HG03575 (cell line): ENCODE measurements around the gene MDM4.
A peak's percentile ranks its signal among the peaks of the same experiment; 100 is the strongest.
"Not testable (repeated sequence)": the region's sequence is repeated elsewhere in the genome, so short reads cannot be mapped to it uniquely, and the experiment has no call there.

Experiments used
- ATAC-seq: cut with Tn5 transposase; IDR thresholded peaks from one replicate; pipeline ENCODE4 v1.9.1; 2021; ENCODE audit not compliant: unreplicated experiment, insufficient number of reproducible peaks, low FRiP score; ENCODE audit errors: extremely low read depth

Gene MDM4

DNA sequence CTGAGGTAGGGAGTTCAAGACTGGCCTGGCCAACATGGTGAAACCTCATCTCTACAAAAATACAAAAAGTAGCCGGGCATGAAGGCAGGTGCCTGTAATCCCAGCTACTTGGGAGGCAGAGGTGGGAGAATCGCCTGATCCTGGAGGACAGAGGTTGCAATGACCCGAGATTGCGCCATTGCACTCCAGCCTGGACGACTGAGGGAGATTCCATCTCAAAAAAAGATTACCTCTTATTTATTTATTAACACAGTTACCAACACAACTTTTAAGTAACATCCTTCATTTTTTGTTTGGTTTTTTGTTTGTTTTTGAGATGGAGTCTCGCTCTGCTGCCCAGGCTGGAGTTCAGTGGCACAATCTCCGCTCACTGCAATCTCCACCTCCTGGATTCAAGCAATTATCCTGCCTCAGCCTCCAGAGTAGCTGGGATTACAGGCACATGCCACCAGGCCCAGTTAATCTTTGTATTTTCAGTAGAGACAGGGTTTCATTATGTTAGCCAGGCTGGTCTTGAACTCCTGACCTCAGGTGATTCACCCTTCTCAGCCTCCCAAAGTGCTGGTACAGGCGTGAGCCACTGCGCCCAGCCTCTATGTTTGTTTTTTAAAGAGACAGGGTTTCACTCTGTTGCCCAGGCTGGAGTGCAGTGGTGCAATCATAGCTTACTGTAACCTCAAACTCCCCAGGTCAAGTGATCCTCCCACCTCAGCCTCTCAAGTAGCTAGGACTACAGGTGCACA is 29.5 kb upstream of the MDM4 start:
- ATAC-seq: not testable (repeated sequence)

DNA sequence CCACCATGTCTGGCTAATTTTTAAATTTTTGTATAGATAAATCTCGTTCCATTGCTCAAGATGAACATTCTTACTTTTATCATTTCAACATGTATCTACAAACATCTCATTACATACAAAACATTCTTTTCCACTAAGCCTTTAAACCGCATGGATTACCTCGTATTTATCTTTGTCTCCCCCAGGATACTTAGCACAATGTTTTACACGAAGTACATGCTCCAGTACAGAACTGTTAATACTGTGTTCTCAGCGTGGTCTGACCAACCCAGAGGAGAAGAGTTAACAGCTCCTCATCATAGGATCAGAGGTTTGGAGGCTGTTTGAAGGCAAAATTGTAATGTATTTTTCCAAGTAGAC is 29.0 kb upstream of the MDM4 start:
- no peak for ATAC-seq

DNA sequence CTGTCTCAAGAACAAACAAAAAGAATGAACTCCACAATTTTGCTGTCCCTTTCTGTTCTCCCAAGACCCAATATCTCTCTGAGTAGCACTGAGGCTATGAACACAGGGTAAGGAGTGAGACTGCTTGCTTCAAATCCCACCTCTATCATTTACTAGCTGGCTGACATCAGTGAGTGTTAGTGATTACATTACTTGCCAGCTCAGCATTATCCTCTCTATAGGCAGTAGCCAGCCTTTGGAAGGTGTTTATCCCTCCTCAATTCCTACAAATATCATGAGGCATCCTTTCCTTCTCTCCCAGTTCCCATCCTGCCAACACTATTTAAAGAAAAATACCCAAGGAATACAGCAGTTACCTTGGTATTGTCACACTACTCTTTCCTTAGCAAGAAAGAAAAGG is 24.6 kb upstream of the MDM4 start:
- no peak for ATAC-seq

DNA sequence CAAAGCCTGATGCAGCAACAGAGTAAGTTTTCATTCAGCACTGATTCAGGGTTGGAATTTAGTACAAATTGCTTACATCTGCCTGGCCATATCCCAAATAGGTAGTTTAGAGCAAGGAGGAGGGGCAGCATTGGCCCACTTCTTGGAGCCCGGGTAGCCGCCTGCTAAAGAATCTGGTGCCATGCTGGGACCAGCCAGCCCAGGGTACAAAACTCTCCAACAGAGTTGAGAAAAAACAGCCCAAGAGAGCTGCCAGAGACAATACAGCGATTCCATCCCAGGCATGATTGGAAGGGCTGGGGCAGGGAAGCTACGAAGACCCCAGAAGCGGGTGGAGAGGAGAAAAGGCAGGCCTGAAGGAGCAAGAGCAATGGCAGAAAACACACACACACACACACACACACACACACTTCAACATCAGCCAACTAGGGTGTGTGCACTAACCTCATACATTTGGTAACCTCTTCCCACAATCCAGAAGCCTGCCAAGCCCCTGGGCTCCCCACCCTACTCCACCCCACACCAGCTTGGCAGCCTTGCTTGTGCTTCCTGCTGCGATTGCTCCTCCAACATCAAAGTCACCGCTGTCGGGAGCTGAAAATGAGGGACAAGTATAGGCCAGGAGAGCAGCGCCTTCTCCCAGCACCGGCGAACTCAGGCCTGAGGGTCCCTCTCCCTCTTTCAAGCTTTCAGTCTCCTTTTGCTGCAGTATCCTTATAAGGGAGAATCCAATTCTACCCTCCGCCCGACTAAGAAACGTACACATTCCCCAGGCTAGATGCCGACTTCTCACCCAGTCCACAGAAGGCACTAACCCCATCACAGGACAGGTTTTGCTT is 22.8 kb upstream of the MDM4 start:
- ATAC-seq: no peak

DNA sequence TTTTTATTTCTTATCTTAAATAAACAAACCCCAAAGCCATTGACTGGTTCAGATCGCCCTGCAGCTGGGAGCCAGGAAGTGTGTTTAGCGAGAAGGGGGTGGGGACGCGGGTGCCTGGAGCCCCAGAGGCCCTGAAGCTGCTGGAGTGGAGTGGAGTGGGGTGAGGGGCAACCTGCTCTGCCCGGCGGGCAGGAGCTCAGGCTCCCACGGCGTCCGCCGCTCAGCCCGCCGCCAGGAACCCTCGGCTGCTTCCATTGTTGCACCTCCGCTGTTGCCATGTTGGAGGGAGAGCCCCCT is 22.3 kb upstream of the MDM4 start:
- no peak for ATAC-seq

DNA sequence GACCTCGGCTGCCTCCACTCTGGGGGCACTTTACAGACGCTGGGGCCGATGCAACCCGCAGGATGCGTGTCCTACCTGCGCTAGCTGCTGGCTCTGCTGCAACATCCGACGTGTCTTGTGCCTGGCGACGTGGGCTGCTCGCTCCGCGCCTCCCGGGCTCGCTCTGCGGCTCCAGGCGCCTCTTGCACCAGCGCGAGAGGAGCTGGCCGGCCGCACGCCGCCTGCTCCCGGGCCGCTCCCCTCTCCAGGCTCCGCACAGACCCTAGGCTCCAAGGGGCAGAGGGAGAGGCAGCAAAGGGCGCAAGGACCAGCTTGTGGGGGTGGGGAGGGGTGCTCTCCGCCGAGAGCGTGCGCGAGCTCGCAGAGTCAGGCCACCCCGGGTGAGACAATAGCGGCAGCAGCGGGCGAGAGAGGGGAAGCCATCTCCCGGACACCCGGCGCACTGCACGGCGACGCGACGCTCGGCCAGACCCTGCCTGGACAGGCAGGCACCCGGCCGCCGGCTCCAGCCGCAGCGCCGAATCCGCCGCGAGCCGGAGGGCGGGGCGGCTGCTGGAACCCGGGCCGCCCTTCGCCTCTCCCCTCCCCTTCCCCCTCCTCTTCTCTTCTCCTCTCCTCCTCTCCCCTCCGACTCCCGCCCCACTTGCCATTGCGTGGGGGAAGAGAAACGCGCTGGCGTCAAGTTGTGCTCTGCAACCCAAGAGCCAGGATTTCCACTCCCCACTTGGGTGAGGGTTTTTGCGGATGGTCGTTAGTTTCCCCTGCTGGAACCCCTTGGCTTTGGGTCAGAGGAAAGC is 21.7 kb upstream of the MDM4 start, which contains the start of gene PIK3C2B:
PIK3C2B (minus strand) TSS at position 525 of the 797 bp plus-strand sequence. CDS start 25,003 bp downstream, outside the sequence.
- peak; percentile 41 for ATAC-seq

DNA sequence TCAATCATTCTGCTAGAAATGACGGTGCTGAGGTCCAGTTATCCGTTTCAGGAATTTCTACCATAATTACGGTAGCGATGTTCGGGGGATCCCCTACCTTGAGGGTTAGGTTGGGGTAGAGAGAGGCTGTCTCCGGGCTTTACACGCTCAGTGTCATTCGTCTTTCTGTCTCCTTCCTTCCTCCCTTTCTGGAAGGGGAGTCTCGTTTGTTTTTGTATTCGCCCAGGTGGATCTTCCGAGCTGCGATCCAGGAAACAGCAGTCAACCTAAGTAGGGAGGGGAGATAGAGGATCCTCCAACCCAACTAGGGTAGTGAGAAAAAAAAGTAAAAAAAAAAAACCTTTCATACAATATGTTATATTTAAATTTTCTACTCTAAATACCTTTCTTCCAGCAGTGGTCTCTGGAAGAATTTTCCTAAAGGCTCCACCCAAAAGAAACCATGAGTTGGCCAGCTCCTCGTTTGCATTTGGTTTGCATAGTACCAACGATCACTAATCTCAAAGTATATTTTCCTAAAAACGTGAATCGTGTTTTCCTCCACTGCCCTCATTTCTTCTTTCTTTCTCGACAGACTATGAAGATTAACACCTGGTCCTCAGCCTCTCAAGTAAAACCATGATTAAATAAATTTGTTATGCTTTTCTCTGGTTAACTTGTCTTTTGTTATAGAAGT is 21.0 kb upstream of the MDM4 start:
- peak; percentile 25 for ATAC-seq

DNA sequence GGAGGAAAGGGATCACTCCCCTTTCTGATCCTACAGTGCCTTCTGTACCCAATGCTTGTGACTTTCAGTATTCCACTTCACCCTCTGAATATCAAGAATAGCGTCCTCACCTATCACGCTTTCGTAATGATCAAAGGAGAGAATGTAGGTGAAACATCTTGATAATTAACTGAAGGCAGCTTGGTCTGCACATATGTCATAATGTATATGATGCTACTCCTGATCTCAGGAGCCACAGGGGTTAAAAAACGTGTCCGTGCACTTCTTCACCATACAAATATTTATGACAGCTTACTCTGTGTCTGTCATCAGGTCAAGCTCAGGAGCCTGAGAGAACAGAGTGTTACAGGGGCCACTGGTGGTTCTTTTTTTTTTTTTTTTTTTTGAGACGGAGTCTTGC is 20.4 kb upstream of the MDM4 start:
- no peak for ATAC-seq

DNA sequence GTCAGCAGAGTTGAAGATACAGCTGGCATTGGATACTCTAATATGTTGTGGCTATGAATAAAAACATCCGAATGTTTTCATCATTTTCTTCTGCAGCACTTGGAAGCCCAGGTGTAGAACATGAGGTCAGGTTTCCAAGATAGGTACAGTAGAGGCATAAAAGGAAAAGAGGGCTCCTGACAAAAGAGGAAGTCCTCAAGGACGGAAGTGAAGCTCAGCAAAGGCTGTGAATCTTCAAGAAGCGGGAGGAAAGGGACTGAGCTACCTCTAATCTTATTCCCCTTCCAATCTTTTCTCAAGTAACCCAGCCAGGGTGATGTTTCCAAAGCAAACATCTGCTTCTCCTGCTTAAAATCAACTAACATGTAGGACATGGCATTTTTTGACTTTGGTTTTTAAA is 17.2 kb upstream of the MDM4 start:
- ATAC-seq: no peak

DNA sequence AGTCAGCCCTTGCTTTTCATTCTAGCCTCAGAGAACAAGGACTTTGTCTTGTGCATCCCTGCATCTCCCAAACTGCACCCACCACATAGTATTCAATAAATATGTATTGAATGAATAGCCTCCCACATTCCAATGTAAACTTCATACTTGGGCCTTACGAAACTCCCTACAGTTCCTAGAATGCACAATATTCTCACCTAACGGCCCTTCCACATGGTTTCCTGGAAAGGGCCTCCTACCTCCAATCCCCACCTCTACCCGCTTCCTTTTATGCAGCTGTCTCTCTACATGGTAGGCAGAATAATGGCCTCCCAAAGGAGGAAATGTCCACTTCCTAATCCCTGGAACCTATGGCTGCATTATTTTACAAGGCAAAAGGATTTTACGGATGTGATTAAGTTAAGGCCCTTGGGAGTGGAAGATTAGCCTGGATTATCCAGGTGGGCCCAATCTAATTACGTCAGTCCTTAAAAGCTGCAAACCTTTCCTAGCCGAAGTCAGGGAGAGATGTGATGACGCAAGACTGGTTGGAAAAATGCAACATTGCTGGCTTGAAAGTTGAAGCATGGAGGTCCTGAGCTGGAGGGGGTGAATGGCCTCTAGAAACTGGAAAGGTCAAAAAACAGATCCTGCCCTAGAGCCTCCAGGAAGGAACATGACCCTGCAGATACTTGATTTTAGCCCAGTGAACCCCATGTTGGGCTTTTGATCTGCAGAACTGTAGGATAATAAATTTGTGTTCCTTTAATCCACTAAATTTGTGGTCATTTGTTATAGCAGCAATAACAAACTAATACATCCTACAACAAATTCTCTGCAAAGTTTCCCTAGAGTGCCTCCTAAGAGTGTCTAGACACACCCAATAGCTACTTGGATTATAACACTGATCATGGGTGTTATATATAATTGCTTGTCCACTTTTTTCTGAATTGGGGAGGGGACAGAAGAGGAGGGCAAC is 16.4 kb upstream of the MDM4 start:
- ATAC-seq: no peak

DNA sequence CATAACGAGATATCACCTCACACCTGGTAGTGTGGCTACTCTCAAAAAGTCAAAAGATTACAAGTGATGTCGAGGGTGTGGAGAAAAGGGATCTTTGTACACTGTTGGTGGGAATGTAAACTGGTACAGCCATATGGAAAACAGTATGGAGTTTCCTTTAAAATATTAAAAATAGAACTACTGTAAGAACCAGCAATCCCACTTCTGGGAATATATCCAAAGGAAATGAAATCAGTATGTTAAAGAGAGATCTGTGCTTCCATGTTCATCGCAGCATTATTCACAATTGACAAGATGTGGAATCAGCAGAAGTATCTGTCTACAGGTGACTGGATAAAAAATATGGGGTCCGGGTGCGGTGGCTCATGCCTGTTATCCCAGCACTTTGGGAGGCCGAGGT is 14.0 kb upstream of the MDM4 start:
- no peak for ATAC-seq

DNA sequence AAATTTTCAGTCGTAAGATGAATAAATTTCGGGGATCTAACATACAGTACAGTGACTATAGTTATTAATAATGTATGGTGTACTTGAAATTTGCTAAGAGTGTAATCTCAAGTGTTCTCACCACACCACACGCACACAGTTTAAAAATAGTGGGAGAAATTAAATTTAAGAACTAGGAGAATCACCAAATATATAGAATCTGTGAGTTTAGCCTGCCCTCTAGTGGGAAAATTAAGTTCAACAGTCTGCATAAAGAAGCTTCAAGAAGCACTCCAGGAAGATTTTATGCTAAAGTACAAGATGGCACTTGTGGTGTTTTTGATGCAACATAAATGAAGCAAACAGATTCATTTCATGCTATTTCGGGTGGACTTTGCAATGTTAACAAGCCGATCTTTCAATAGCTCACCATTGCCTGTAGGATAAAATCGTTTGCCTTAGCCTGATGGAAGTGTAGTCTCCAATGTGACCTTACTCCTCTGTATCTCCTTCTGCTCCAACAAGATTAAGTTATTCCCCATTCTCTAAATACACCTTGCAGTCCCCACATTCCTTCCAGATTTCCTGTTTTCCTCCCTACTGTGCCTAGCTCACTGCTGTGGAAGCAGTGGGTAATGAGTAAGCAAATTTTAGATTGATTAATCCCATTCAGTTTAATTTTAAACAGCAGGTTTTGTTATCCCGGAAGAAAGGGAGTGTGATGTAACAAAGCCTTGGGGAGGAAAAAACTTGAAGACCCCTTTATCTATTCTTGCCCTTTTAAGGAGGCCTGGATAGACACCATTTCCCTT is 12.9 kb upstream of the MDM4 start:
- ATAC-seq: no peak

DNA sequence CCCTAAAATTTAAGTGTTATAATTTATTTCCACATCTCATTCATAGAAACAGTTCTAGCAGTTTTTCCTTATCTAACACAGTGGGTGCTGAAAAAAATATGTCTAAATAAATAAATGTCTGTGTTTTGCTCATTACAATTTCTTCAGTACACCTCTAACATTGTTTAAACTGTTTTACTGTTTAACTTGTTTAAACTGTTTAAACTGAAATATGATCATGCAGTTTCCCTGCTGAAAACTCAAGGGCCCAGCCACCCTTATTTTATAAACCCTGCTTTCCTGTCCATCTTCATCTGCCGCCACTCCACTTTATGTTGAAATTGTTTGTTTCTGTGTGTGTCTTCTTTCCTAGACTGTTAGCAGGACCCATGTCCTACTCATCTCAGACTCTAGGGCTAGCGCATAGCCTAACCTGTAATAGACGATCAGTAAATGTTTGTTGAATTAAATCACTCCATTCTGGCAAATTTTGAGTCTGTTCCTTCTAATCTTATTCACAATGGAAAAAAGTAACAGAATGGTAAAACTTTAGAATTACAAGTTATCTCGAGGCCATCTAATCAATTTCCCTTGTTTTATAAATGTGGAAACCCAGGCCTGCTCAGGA is 12.2 kb upstream of the MDM4 start:
- ATAC-seq: no peak

DNA sequence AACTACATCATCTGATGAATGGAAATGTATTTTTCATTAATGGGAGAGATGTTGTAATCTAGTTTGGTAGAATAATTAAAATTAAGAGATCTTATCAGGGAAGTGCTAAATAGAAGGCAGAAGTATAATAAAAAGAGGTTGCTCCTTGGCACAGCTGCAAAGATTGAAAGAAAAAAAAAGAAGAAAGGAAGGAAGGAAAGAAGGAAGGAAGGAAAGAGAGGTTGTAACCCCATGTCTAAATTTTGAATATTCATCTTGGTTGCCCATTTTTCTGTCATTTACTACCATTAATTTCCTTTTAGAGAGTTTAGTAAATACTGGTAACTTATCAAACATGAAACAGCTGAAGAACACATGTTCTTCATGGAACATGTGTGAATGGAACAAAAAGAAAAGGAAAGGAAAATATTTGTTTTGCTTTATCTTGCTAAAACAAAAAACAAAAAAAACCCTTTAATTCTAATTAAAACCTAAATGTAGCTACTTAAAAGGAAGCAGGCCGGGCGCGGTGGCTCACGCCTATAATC is 10.5 kb upstream of the MDM4 start:
- no peak for ATAC-seq

DNA sequence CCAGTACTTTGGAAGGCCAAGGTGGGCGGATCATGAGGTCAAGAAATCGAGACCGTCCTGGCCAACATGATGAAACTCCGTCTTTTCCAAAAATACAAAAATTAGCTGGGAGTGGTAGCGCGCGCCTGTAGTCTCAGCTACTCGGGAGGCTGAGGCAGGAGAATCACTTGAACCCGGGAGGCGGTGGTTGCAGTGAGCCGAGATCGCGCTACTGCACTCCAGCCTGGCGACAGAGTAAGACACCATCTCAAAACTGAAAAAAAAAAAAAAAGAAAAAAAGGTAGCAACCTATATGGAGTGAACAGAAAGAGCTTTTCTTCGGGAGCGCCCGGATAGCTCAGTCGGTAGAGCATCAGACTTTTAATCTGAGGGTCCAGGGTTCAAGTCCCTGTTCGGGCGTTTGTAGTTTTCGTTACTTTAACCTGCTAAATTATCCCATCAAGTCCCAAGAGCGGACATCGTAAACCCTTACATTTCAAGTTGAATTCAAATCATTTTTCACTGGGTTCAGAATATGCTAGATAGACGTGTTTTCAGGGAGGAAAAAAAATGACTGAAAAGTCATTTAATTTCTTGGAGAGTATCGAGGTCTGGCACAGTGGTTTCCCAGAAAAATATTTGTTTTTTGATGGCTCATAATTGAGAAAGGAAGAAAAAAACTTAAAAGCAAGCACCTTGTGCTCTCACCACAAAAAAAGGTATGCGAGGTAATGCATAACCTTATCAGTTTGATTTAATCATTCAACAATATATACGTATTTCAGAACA is 9.8 kb upstream of the MDM4 start:
- peak; percentile 53 for ATAC-seq

DNA sequence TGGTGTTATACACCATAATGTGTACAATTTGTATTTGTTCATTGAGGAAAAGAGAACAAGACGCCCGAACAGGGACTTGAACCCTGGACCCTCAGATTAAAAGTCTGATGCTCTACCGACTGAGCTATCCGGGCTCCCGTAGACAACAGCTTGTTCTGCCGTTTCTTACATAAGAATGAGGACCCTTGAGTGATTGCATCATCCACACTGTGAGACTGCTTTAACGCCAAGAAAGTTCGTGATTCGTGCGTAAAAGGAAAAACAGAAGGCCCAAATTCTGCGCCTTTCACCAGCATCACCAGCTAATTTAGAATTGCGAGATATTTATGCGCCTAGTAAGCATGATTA is 9.3 kb upstream of the MDM4 start:
- no peak for ATAC-seq
